Activated CD4-positive, alpha-beta memory T cell treated with anti-CD3 and anti-CD28 coated beads for 36 hours (primary cell): ENCODE results near the gene CNEP1R1. TPM values are rescaled to one million over a fixed set of nuclear protein-coding genes. Genes with fewer than 3 reads are reported as not detected.
A peak's percentile ranks its signal among the peaks of the same experiment; 100 is the strongest.

Experiments used
- CTCF ChIA-PET: fragments of 350-600 bp; sonication (Branson Sonifier 250); formaldehyde crosslinking; loops from one replicate; lab custom pipeline; 2021; ENCODE audit warnings: antibody characterized with exemption, inconsistent platforms; lab: Charles Lee
- POLR2A ChIA-PET: fragments of 350-600 bp; sonication (Branson Sonifier 250); formaldehyde crosslinking; loops from one replicate; lab custom pipeline; 2021; ENCODE audit warnings: antibody characterized with exemption; lab: Charles Lee
- DNase-seq: peaks from one replicate; pipeline ENCODE4 v3.0.0-alpha.2; 2020
- H3K27ac Mint-ChIP-seq: one replicate; pipeline ENCODE4 v1.8.0; 2021; ENCODE audit warnings: mixed read lengths
- H3K27me3 Mint-ChIP-seq: one replicate; pipeline ENCODE4 v1.8.0; 2021; ENCODE audit warnings: mixed read lengths
- H3K36me3 Mint-ChIP-seq: one replicate; pipeline ENCODE4 v1.8.0; 2021; ENCODE audit warnings: mixed read lengths
- H3K4me1 Mint-ChIP-seq: one replicate; pipeline ENCODE4 v1.8.0; 2021; ENCODE audit warnings: low read depth, mixed read lengths
- H3K4me3 Mint-ChIP-seq: one replicate; pipeline ENCODE4 v1.8.0; 2021; ENCODE audit warnings: mild to moderate bottlenecking, mixed read lengths
- H3K9me3 Mint-ChIP-seq: one replicate; pipeline ENCODE4 v1.8.0; 2021; ENCODE audit warnings: mixed read lengths
- intact Hi-C: fragments of 100-400 bp; cut with micrococcal nuclease; formaldehyde crosslinking; loops from one replicate; pipeline ENCODE4 v1.15.1; 2023
- total RNA-seq, 2 experiments: library from RNA; stranded (reverse); gene quantifications; one replicate each; pipeline ENCODE4 v1.2.3, GENCODE V29; 2021

The CNEP1R1 gene
- total RNA-seq, 2 experiments from 2014 or later, result 23.9 to 24.5 TPM

- Mint-ChIP-seq H3K27ac (no peak overlapping the region), H3K36me3 (no peaks in the 10 kb centered on the region), H3K27me3 (no peaks in the 10 kb centered on the region), H3K4me1 (peaks cover 17% of the 10 kb centered on the region), H3K9me3 (no peaks in the 10 kb centered on the region), H3K4me3 (no peak overlapping the region)
- DNase-seq, result no peak
- intact Hi-C loops, result loop anchor here (10.0 kb wide), 3 partner anchors 169 to 721 kb away; partner anchors contain the start of genes CYLD and ZNF423
- CTCF ChIA-PET, result interaction anchor here (0.6 to 6.6 kb wide), 8 partner anchors 8 to 644 kb away, joined by 3 to 174 read pairs (median 16); partner anchors contain the start of genes HEATR3 and ZNF423
- POLR2A ChIA-PET, result interaction anchor here (1.1 kb wide), 1 partner anchor 187 kb away, joined by 6 read pairs; no protein-coding TSS in a partner anchor
These were observed 1.4 kb upstream of the CNEP1R1 start for GRCh38 chr16:50023641-50024040.

- ChIA-PET CTCF (interaction anchor here (0.7 to 6.6 kb wide), 32 partner anchors 9 to 782 kb away, joined by 3 to 174 read pairs (median 8); partner anchors contain the start of genes ADCY7, BRD7, HEATR3 and ZNF423), POLR2A (interaction anchor here (1.3 to 2.3 kb wide), 2 partner anchors 128 to 346 kb away, joined by 3 to 9 read pairs; no protein-coding TSS in a partner anchor)
- H3K4me3 Mint-ChIP-seq, result peak overlapping the region; percentile 91
- peaks cover 19% of the 10 kb centered on the region for H3K4me1 Mint-ChIP-seq
- H3K36me3 Mint-ChIP-seq, result no peaks in the 10 kb centered on the region
- no peak for DNase-seq
- H3K27ac Mint-ChIP-seq, result peak overlapping the region; percentile 83
- H3K9me3 Mint-ChIP-seq, result no peaks in the 10 kb centered on the region
- no peaks in the 10 kb centered on the region for H3K27me3 Mint-ChIP-seq
- intact Hi-C loops, result loop anchor here (10.0 kb wide), 3 partner anchors 169 to 721 kb away; partner anchors contain the start of genes CYLD and ZNF423
These were observed 818 bp upstream of the CNEP1R1 start for GRCh38 chr16:50024207-50024606.

DNA sequence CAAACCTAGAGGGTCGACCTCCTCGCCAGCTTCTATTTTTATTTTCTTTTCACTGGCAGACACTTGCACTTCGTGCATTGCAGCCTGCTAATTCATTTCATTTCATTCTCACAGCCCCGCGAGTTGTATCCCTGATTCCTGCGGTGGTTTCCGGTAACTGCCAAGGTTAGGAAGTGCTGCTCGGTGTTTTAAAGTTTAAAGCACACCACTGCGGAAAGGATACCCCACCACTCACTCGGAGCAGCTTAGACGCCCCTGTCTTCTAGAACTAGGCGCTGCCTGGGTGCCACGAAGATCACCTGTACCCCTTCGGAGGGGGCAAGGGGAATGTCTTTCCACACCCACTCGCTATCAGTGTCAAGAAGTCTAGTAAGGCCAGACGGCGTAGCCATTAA lies 509 bp downstream of the CNEP1R1 start:
- Mint-ChIP-seq H3K27ac (peak overlapping the region; percentile 79), H3K9me3 (no peaks in the 10 kb centered on the region), H3K4me1 (peaks cover 19% of the 10 kb centered on the region), H3K27me3 (no peaks in the 10 kb centered on the region), H3K36me3 (no peaks in the 10 kb centered on the region), H3K4me3 (peak overlapping the region; percentile 91)
- intact Hi-C loops, result loop anchor here (1.0 to 10.0 kb wide), 10 partner anchors 40 to 781 kb away; partner anchors contain the start of genes BRD7, CYLD, HEATR3 and ZNF423
- POLR2A ChIA-PET, result interaction anchor here (0.9 to 2.3 kb wide), 8 partner anchors 19 to 344 kb away, joined by 3 to 11 read pairs (median 4); partner anchors contain the start of gene HEATR3
- peak; percentile 43 for DNase-seq
- CTCF ChIA-PET, result interaction anchor here (0.5 to 6.6 kb wide), 65 partner anchors 8 to 781 kb away, joined by 3 to 174 read pairs (median 5); partner anchors contain the start of genes ADCY7, BRD7, CYLD and HEATR3

GRCh38 chr16:50027829-50028228 lies 2.8 kb downstream of the CNEP1R1 start:
- no peak for DNase-seq
- Mint-ChIP-seq H3K27me3 (no peaks in the 10 kb centered on the region), H3K27ac (no peak overlapping the region), H3K4me1 (peaks cover 19% of the 10 kb centered on the region), H3K4me3 (no peak overlapping the region), H3K9me3 (no peaks in the 10 kb centered on the region), H3K36me3 (peaks cover 9% of the 10 kb centered on the region)
- ChIA-PET CTCF (interaction anchor here (0.6 to 6.6 kb wide), 2 partner anchors 33 to 184 kb away, joined by 4 to 174 read pairs; no protein-coding TSS in a partner anchor), POLR2A (no interaction called here)
- intact Hi-C loops, result loop anchor here (5.0 to 10.0 kb wide), 4 partner anchors 173 to 717 kb away; partner anchors contain the start of genes BRD7, CYLD and ZNF423

GRCh38 chr16:50035468-50035992 lies 10.5 kb downstream of the CNEP1R1 start:
- ChIA-PET POLR2A (no interaction called here), CTCF (no interaction called here)
- Mint-ChIP-seq H3K4me3 (no peak overlapping the region), H3K4me1 (peaks cover 4% of the 10 kb centered on the region), H3K27ac (no peak overlapping the region), H3K36me3 (peaks cover 18% of the 10 kb centered on the region), H3K9me3 (no peaks in the 10 kb centered on the region), H3K27me3 (no peaks in the 10 kb centered on the region)
- intact Hi-C loops, result no loop called here
- no peak for DNase-seq

DNA sequence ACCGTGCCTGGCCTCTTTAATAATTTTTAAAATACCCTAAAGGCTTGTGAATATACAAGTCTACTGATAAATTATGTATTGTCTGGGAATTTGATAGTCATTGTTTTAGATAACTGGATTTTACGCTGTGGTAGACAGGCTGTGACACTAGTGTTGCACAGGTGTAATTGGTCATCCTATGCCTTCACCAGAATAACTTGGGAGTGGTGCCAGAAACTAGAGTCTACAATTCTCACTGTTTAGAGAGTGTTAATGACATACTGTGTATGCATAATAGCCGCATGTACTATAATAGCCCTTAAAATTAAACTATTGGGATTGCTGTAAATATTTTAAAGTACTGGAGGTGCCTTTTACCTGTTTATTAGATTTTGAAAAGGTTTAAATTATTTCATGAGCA lies 11.4 kb downstream of the CNEP1R1 start:
- DNase-seq, result no peak
- no peak overlapping the region for H3K4me3 Mint-ChIP-seq
- peaks cover 14% of the 10 kb centered on the region for H3K36me3 Mint-ChIP-seq
- CTCF ChIA-PET, result interaction anchor here (1.0 to 1.2 kb wide), 2 partner anchors 174 to 177 kb away, joined by 3 to 6 read pairs; no protein-coding TSS in a partner anchor
- no peaks in the 10 kb centered on the region for H3K27me3 Mint-ChIP-seq
- no peak overlapping the region for H3K27ac Mint-ChIP-seq
- POLR2A ChIA-PET, result no interaction called here
- peaks cover 4% of the 10 kb centered on the region for H3K4me1 Mint-ChIP-seq
- H3K9me3 Mint-ChIP-seq, result no peaks in the 10 kb centered on the region
- intact Hi-C loops, result no loop called here

- peaks cover 9% of the 10 kb centered on the region for H3K36me3 Mint-ChIP-seq
- no peaks in the 10 kb centered on the region for H3K9me3 Mint-ChIP-seq
- peaks cover 4% of the 10 kb centered on the region for H3K4me1 Mint-ChIP-seq
- no peak overlapping the region for H3K4me3 Mint-ChIP-seq
- CTCF ChIA-PET, result interaction anchor here (0.7 to 2.6 kb wide), 4 partner anchors 12 to 176 kb away, joined by 3 to 12 read pairs (median 4); partner anchors contain the start of gene CNEP1R1
- DNase-seq, result no peak
- no peaks in the 10 kb centered on the region for H3K27me3 Mint-ChIP-seq
- POLR2A ChIA-PET, result no interaction called here
- intact Hi-C loops, result no loop called here
- H3K27ac Mint-ChIP-seq, result no peak overlapping the region
These were observed 12.7 kb downstream of the CNEP1R1 start for GRCh38 chr16:50037662-50038220.

GRCh38 chr16:50038286-50038685 lies 13.3 kb downstream of the CNEP1R1 start:
- H3K4me1 Mint-ChIP-seq, result peaks cover 4% of the 10 kb centered on the region
- intact Hi-C loops, result no loop called here
- peaks cover 9% of the 10 kb centered on the region for H3K36me3 Mint-ChIP-seq
- no peaks in the 10 kb centered on the region for H3K27me3 Mint-ChIP-seq
- DNase-seq, result no peak
- ChIA-PET CTCF (interaction anchor here (0.7 to 2.6 kb wide), 2 partner anchors 13 to 172 kb away, joined by 3 to 12 read pairs; partner anchors contain the start of gene CNEP1R1), POLR2A (no interaction called here)
- no peaks in the 10 kb centered on the region for H3K9me3 Mint-ChIP-seq
- no peak overlapping the region for H3K4me3 Mint-ChIP-seq
- H3K27ac Mint-ChIP-seq, result no peak overlapping the region

DNA sequence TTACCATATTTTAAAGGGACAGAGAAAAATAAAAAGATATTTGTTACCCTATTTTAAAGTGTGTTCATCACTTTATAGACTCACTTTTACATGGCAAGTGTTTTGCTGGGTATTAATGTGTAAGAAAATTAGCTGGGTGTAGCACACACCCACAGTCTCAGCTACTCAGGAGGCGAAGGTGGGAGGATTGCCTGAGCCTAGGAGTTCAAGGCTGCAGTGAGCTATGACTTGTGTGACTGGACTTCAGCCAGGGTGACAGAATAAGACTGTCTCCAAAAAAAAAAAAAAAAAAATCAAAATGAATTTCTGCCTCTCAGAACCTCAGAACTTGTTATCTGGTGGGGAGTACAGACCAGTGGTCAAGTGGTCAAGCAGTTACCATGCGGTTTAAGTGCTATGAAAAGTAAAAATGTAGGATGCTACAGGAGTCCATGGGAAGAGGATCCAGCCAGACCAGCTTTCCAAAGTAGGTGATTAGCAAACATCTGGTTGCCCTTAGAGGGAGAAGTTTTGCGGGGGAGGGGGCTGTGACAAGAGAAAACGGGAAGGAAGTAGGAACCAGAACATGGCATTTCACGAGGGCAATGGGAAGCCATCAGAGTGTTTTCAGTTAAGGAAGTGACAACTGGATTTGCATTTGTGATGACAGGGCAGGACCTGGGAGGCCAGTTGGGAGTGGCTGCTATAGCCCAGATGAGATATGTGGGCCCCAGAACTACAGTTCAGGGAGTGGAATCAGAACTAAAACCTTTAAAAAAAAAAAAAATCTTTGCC lies 13.9 kb downstream of the CNEP1R1 start:
- peaks cover 8% of the 10 kb centered on the region for H3K36me3 Mint-ChIP-seq
- intact Hi-C loops, result no loop called here
- H3K27me3 Mint-ChIP-seq, result no peaks in the 10 kb centered on the region
- H3K27ac Mint-ChIP-seq, result no peak overlapping the region
- no peak for DNase-seq
- no peak overlapping the region for H3K4me3 Mint-ChIP-seq
- POLR2A ChIA-PET, result no interaction called here
- H3K9me3 Mint-ChIP-seq, result no peaks in the 10 kb centered on the region
- peaks cover 4% of the 10 kb centered on the region for H3K4me1 Mint-ChIP-seq
- CTCF ChIA-PET, result interaction anchor here (0.7 to 2.6 kb wide), 2 partner anchors 14 to 172 kb away, joined by 3 to 12 read pairs; partner anchors contain the start of gene CNEP1R1

DNA sequence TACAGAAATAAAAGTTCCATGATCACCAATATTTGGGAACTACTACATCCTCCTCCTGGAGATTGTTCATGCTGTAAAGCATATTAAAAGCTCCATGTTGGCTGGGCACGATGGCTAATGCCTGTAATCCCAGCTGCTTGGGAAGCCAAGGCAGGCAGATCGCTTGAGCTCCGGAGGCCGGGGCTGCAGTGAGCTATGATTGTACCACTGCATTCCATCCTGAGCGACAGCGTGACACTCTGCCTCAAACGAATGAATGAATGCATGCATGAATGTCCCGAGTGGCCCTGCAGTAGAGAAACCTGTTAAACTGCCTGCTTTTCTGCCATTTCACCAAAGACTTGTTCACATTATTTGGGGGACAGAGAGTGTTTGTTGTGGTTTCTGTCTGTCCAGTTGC lies 15.0 kb downstream of the CNEP1R1 start:
- H3K27ac Mint-ChIP-seq, result no peak overlapping the region
- intact Hi-C loops, result no loop called here
- H3K9me3 Mint-ChIP-seq, result no peaks in the 10 kb centered on the region
- H3K36me3 Mint-ChIP-seq, result peaks cover 4% of the 10 kb centered on the region
- POLR2A ChIA-PET, result no interaction called here
- H3K4me3 Mint-ChIP-seq, result no peak overlapping the region
- no peaks in the 10 kb centered on the region for H3K27me3 Mint-ChIP-seq
- CTCF ChIA-PET, result interaction anchor here (0.5 kb wide), 1 partner anchor 185 kb away, joined by 5 read pairs; no protein-coding TSS in a partner anchor
- peaks cover 4% of the 10 kb centered on the region for H3K4me1 Mint-ChIP-seq
- no peak for DNase-seq

- Mint-ChIP-seq H3K27me3 (no peaks in the 10 kb centered on the region), H3K9me3 (no peaks in the 10 kb centered on the region), H3K36me3 (peaks cover 4% of the 10 kb centered on the region), H3K4me1 (no peaks in the 10 kb centered on the region), H3K27ac (no peak overlapping the region), H3K4me3 (no peak overlapping the region)
- ChIA-PET CTCF (no interaction called here), POLR2A (no interaction called here)
- intact Hi-C loops, result no loop called here
- DNase-seq, result no peak
These were observed 15.7 kb downstream of the CNEP1R1 start for GRCh38 chr16:50040710-50041109.
